Keratinocyte (primary cell): ENCODE data around the gene OPRD1. TPM values are rescaled to one million over a fixed set of nuclear protein-coding genes. Genes with fewer than 3 reads are reported as not detected.

Experiments
- DNase-seq: peaks from one replicate; pipeline ENCODE4 v3.0.0-alpha.2; 2011; ENCODE audit warnings: low read depth, missing footprints, low spot score
- FAIRE-seq: peaks from 2 replicates; lab custom pipeline; 2011; peaks lifted over from hg19 to GRCh38; lab: Jason Lieb, UNC
- H2AFZ ChIP-seq: 2 replicates; pipeline ENCODE4 v1.6.0; 2012; ENCODE audit warnings: low read length, control low read depth, inconsistent platforms; ENCODE audit not compliant: control insufficient read depth
- H3K27ac ChIP-seq: 2 replicates; pipeline ENCODE4 v1.5.1; 2011; ENCODE audit warnings: low read length; ENCODE audit not compliant: control insufficient read depth, insufficient read depth
- H3K27me3 ChIP-seq: 3 replicates; pipeline ENCODE4 v1.6.0; 2011; ENCODE audit warnings: low read length; ENCODE audit not compliant: control insufficient read depth, insufficient read depth; ENCODE audit errors: extremely low read depth
- H3K36me3 ChIP-seq, 2 experiments: 2 replicates in 1 of 2; 3 replicates in 1 of 2; pipeline ENCODE4 v1.5.1; 2011; ENCODE audit warnings: low read length in 2 of 2, mild to moderate bottlenecking in 1 of 2; ENCODE audit not compliant: control insufficient read depth in 2 of 2, insufficient read depth in 2 of 2; ENCODE audit errors: extremely low read depth in 1 of 2
- H3K4me1 ChIP-seq: 3 replicates; pipeline ENCODE4 v1.5.1; 2011; ENCODE audit warnings: low read length; ENCODE audit not compliant: control insufficient read depth, insufficient read depth; ENCODE audit errors: extremely low read depth
- H3K4me2 ChIP-seq: 3 replicates; pipeline ENCODE4 v1.6.0; 2011; ENCODE audit warnings: low read depth, low read length; ENCODE audit not compliant: control insufficient read depth, insufficient read depth; ENCODE audit errors: extremely low read depth
- H3K4me3 ChIP-seq, 3 experiments: fragments of 200-600 bp in 1 of 3; sonication (generic) in 1 of 3; 2 replicates in 2 of 3; 3 replicates in 1 of 3; pipeline ENCODE4 v1.5.1; 2011 to 2016; ENCODE audit warnings: low read length in 3 of 3, mild to moderate bottlenecking in 3 of 3, control low read depth in 2 of 3, inconsistent platforms in 1 of 3, low read depth in 1 of 3, mixed read lengths in 1 of 3, mixed run types in 1 of 3, moderate library complexity in 1 of 3; ENCODE audit not compliant: control insufficient read depth in 2 of 3, insufficient read depth in 2 of 3; ENCODE audit errors: extremely low read depth in 1 of 3
- H3K79me2 ChIP-seq: 2 replicates; pipeline ENCODE4 v1.6.0; 2012; ENCODE audit warnings: low read length; ENCODE audit not compliant: control insufficient read depth, insufficient read depth
- H3K9ac ChIP-seq: 3 replicates; pipeline ENCODE4 v1.6.0; 2011; ENCODE audit warnings: low read length; ENCODE audit not compliant: control insufficient read depth, insufficient read depth; ENCODE audit errors: extremely low read depth
- H3K9me1 ChIP-seq: 3 replicates; pipeline ENCODE4 v1.6.0; 2011; ENCODE audit warnings: low read length; ENCODE audit not compliant: control insufficient read depth, insufficient read depth; ENCODE audit errors: extremely low read depth
- H3K9me3 ChIP-seq: 2 replicates; pipeline ENCODE4 v1.5.1; 2012; ENCODE audit warnings: low read depth, low read length; ENCODE audit not compliant: control insufficient read depth
- H4K20me1 ChIP-seq: 3 replicates; pipeline ENCODE4 v1.6.0; 2011; ENCODE audit warnings: low read length; ENCODE audit not compliant: control insufficient read depth, insufficient read depth; ENCODE audit errors: extremely low read depth
- CTCF ChIP-seq, 3 experiments: IDR thresholded peaks in 1 of 3; conservative IDR thresholded peaks in 1 of 3; optimal IDR thresholded peaks in 1 of 3; 2 replicates in 2 of 3; 3 replicates in 1 of 3; pipeline versions ENCODE3 to v1.5.1; 2011; ENCODE audit warnings: low read length in 3 of 3, mild to moderate bottlenecking in 3 of 3, moderate library complexity in 2 of 3, control low read depth in 1 of 3, inconsistent platforms in 1 of 3; ENCODE audit not compliant: insufficient read depth in 2 of 3; ENCODE audit errors: extremely low read depth in 1 of 3
- EZH2 ChIP-seq: IDR thresholded peaks from one replicate; pipeline ENCODE4 v1.6.1; 2012; ENCODE audit warnings: inconsistent platforms, mild to moderate bottlenecking, low read length, moderate library complexity
- dilution Hi-C: fragments of 300-500 bp; cut with MboI; formaldehyde crosslinking; loops from one replicate; pipeline ENCODE4 v1.7.0; 2020; ENCODE audit warnings: low sequenced_read_pairs; ENCODE audit not compliant: extremely low pct_ligation_motif_present
- polyA plus RNA-seq, 5 experiments: library from polyadenylated mRNA; depleted of rRNA in 3 of 5; stranded (reverse) in 3 of 5; stranded (forward) in 1 of 5; unstranded in 1 of 5; fragments of >200 nt; gene quantifications; 1 replicate in 1 of 5; 2 replicates in 3 of 5; 3 replicates in 1 of 5; pipeline versions ENCODE4 v1.2.1 to v1.2.3, GENCODE V29; 2011 to 2012; ENCODE audit warnings: missing spikeins in 2 of 5, low read depth in 1 of 5, low replicate concordance in 1 of 5

Gene OPRD1
- polyA plus RNA-seq, 1 donor (not counting 4 experiments of a cell fraction or from before 2014, with no cell fraction given): not detected

GRCh38 chr1:28855046-28855445 lies 43.1 kb downstream of the OPRD1 start:
- TF ChIP-seq CTCF (optimal IDR thresholded peaks at IDR 0.05 in 1 of 3, IDR thresholded peaks at IDR 0.05 in 1 of 3, conservative IDR thresholded peaks at IDR 0.05 in 1 of 3; ENCODE audit: extremely low read depth in 1 of 3, insufficient read depth in 2 of 3, low read length in 3 of 3) (no peak), EZH2 (no peak)
- Histone ChIP-seq H3K27ac (no peak overlapping the region), H3K79me2 (no peaks in the 10 kb centered on the region), H3K27me3 (peaks cover 12% of the 10 kb centered on the region), H3K9me1 (no peaks in the 10 kb centered on the region), H2AFZ (no peak overlapping the region), H3K4me2 (no peak overlapping the region), H3K36me3 (no peaks in the 10 kb centered on the region), H3K4me1 (no peaks in the 10 kb centered on the region), H4K20me1 (no peaks in the 10 kb centered on the region), H3K4me3 (no peak overlapping the region), H3K9me3 (no peaks in the 10 kb centered on the region), H3K9ac (no peak overlapping the region)
- FAIRE-seq (no peak), DNase-seq (no peak)
- dilution Hi-C loops: no loop called here

GRCh38 chr1:28855469-28855951 lies 43.5 kb downstream of the OPRD1 start:
- no peak overlapping the region for H3K4me2 ChIP-seq
- H4K20me1 ChIP-seq: no peaks in the 10 kb centered on the region
- no peak overlapping the region for H2AFZ ChIP-seq
- no peak overlapping the region for H3K9ac ChIP-seq
- FAIRE-seq (no peak), DNase-seq (no peak)
- TF ChIP-seq EZH2: no peak
- no peak for TF ChIP-seq CTCF (optimal IDR thresholded peaks at IDR 0.05 in 1 of 3, IDR thresholded peaks at IDR 0.05 in 1 of 3, conservative IDR thresholded peaks at IDR 0.05 in 1 of 3; ENCODE audit: extremely low read depth in 1 of 3, insufficient read depth in 2 of 3, low read length in 3 of 3)
- H3K79me2 ChIP-seq: no peaks in the 10 kb centered on the region
- no peaks in the 10 kb centered on the region for H3K36me3 ChIP-seq
- peaks cover 2% of the 10 kb centered on the region for H3K4me1 ChIP-seq
- H3K27ac ChIP-seq: no peak overlapping the region
- peaks cover 12% of the 10 kb centered on the region for H3K27me3 ChIP-seq
- dilution Hi-C loops: no loop called here
- no peak overlapping the region for H3K4me3 ChIP-seq
- H3K9me1 ChIP-seq: no peaks in the 10 kb centered on the region
- no peaks in the 10 kb centered on the region for H3K9me3 ChIP-seq
